ENCODE results near the gene PDS5A.

- TF ChIP-seq CTCF (IDR thresholded peaks at IDR 0.05) (no peak), EP300 (IDR thresholded peaks at IDR 0.05) (no peak), POLR2A (IDR thresholded peaks at IDR 0.05) (no peak)
These were observed 192.6 kb downstream of the PDS5A start for GRCh38 chr4:39785083-39785482.

Measured in tibial nerve (tissue), 4 donors.